ENCODE results near the gene ORAI3. TPM values are rescaled to one million over a fixed set of nuclear protein-coding genes. Genes with fewer than 3 reads are reported as not detected.

Gene ORAI3
- total and polyA plus RNA-seq, 2 donors from 2014 or later: 23.1 to 32.3 TPM

DNA sequence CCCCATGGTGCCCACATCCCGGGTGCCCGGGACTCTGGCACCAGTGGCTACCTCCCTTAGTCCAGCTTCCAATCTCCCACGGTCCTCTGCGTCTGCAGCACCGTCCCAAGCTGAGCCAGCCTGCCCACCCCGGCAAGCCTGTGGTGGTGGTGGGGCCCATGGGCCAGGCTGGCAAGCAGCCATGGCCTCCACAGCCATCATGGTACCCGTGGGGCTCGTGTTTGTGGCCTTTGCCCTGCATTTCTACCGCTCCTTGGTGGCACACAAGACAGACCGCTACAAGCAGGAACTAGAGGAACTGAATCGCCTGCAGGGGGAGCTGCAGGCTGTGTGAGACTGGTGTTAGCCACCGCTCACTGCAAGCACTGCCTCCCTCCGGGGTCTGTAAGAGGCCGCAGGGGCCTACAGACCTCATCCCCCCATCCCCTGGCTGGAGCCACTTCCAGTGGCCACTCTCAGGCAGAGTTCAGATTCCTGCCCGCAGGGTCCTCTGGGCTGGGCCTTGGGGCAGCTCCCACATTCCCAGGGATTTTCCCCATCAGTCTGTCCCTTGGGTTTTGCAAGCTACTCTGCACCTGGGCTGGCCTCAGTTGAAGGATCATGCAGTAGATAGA, 4.8 kb downstream of the ORAI3 start:
- FAIRE-seq: no peak
- H3K4me3 ChIP-seq (ENCODE audit: low read length in 3 of 3): no peak overlapping the region
- no peaks in the 10 kb centered on the region for H3K9me3 ChIP-seq (ENCODE audit: control insufficient read depth in 2 of 3, insufficient read depth in 1 of 3, low read length in 3 of 3)
- H3K9ac ChIP-seq (ENCODE audit: low read length in 3 of 3): no peak overlapping the region
- no peaks in the 10 kb centered on the region for H3K27me3 ChIP-seq (ENCODE audit: control insufficient read depth, insufficient read depth, low read length)
- peak in 4 of 5 donors; percentile 79 to 93 (median 88) for DNase-seq
- H3K27ac ChIP-seq (ENCODE audit: low read depth in 2 of 2, low read length in 2 of 2): no peak overlapping the region
- intact Hi-C loops (cut with DNase I): no loop called here
- H3K36me3 ChIP-seq (ENCODE audit: control insufficient read depth in 2 of 3, insufficient read depth in 3 of 3, low read length in 3 of 3): no peaks in the 10 kb centered on the region
- TF ChIP-seq, protein P1, sequence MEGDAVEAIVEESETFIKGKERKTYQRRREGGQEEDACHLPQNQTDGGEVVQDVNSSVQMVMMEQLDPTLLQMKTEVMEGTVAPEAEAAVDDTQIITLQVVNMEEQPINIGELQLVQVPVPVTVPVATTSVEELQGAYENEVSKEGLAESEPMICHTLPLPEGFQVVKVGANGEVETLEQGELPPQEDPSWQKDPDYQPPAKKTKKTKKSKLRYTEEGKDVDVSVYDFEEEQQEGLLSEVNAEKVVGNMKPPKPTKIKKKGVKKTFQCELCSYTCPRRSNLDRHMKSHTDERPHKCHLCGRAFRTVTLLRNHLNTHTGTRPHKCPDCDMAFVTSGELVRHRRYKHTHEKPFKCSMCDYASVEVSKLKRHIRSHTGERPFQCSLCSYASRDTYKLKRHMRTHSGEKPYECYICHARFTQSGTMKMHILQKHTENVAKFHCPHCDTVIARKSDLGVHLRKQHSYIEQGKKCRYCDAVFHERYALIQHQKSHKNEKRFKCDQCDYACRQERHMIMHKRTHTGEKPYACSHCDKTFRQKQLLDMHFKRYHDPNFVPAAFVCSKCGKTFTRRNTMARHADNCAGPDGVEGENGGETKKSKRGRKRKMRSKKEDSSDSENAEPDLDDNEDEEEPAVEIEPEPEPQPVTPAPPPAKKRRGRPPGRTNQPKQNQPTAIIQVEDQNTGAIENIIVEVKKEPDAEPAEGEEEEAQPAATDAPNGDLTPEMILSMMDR (IDR thresholded peaks at IDR 0.05; ENCODE audit: borderline replicate concordance, extremely low read depth, insufficient read depth): peak; percentile 42
- peaks cover 0 to 34% (median 15%) of the 10 kb centered on the region in 3 donors for H3K4me1 ChIP-seq (ENCODE audit: control insufficient read depth in 2 of 3, insufficient read depth in 2 of 3, low read depth in 1 of 3, low read length in 3 of 3)

DNA sequence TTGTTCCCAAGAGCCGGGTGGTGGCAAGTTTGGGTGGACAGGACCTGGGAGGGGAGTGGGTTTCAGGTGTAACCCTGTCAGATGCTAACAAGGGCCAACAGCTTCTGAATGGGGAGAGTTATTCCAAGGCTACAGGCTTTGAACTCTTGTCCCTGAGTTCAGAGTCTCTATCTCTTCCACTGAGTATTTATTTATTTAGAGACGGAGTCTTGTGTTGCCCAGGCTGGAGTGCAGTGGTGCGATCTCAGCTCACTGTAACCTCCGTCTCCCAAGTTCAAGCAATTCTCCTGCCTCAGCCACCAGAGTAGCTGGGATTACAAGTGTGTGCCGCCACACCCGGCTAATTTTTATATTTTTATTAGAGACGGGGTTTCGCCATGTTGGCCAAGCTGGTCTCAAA, 6.1 kb downstream of the ORAI3 start:
- TF ChIP-seq, protein P1 (IDR thresholded peaks at IDR 0.05; ENCODE audit: borderline replicate concordance, extremely low read depth, insufficient read depth): no peak
- Histone ChIP-seq H3K9ac (ENCODE audit: low read length in 3 of 3) (no peak overlapping the region), H3K27ac (ENCODE audit: low read depth in 2 of 2, low read length in 2 of 2) (no peak overlapping the region), H3K4me1 (ENCODE audit: control insufficient read depth in 2 of 3, insufficient read depth in 2 of 3, low read depth in 1 of 3, low read length in 3 of 3) (peaks cover 0 to 35% (median 21%) of the 10 kb centered on the region in 3 donors), H3K4me3 (ENCODE audit: low read length in 3 of 3) (no peak overlapping the region), H3K9me3 (ENCODE audit: control insufficient read depth in 2 of 3, insufficient read depth in 1 of 3, low read length in 3 of 3) (no peaks in the 10 kb centered on the region), H3K27me3 (ENCODE audit: control insufficient read depth, insufficient read depth, low read length) (no peaks in the 10 kb centered on the region), H3K36me3 (ENCODE audit: control insufficient read depth in 2 of 3, insufficient read depth in 3 of 3, low read length in 3 of 3) (peaks cover 3 to 11% (median 5%) of the 10 kb centered on the region in 3 donors)
- DNase-seq (no peak), FAIRE-seq (no peak)
- intact Hi-C loops (cut with DNase I): no loop called here

DNA sequence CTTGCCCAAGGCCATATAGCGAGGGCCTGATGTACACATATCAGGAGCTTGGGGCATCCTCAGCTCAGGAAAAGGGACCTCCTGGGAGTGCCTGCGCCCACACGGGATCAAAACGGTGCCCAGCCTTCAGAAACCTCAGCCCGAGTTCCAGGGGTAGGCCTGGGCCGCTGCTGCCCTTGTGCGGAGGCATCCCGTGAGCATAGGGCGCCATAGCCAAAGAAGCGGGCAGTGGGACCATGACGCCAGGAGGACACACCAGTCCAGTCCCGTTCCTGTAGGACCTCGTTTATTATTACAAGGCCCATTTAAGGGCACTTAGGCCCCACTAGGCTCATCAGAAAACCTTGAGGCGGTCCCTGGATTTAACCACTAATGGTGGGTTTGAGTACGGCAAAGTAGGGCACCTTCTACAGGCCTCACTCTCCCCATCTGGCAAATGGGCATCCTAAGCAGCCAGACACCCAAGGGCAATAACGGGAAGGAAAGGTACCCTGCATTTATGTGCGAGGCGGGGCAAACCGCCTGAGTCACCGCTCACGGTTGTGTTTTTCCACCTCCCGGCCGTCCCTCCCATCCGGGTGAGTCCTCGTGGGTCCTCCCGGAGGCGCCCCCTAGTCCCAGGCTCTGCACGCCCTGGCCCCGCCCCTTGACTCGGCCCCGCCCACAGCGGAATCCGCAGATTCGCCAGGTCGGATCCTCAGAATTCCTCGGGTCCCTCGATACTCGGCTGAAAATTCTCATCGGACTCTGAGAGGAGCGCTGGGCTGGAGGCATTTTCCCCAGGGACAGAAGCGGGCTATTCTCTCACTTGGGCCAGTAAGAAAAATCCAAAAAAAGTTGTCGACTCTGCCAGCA, 8.0 kb downstream of the ORAI3 start:
- no peaks in the 10 kb centered on the region for H3K9me3 ChIP-seq (ENCODE audit: control insufficient read depth in 2 of 3, insufficient read depth in 1 of 3, low read length in 3 of 3)
- peaks cover 11 to 28% (median 18%) of the 10 kb centered on the region in 3 donors for H3K36me3 ChIP-seq (ENCODE audit: control insufficient read depth in 2 of 3, insufficient read depth in 3 of 3, low read length in 3 of 3)
- H3K27ac ChIP-seq (ENCODE audit: low read depth in 2 of 2, low read length in 2 of 2): peak overlapping the region; percentile 98 to 99
- H3K4me3 ChIP-seq (ENCODE audit: low read length in 3 of 3): peak overlapping the region; percentile 66 to 89 (median 87)
- no peak for FAIRE-seq
- no peaks in the 10 kb centered on the region for H3K27me3 ChIP-seq (ENCODE audit: control insufficient read depth, insufficient read depth, low read length)
- H3K9ac ChIP-seq (ENCODE audit: low read length in 3 of 3): peak overlapping the region; percentile 83 to 98 (median 85)
- TF ChIP-seq, protein P1 (IDR thresholded peaks at IDR 0.05; ENCODE audit: borderline replicate concordance, extremely low read depth, insufficient read depth): no peak
- peaks cover 0 to 23% (median 13%) of the 10 kb centered on the region in 3 donors for H3K4me1 ChIP-seq (ENCODE audit: control insufficient read depth in 2 of 3, insufficient read depth in 2 of 3, low read depth in 1 of 3, low read length in 3 of 3)
- intact Hi-C loops (cut with DNase I): no loop called here
- peak; percentile 85 to 96 (median 90) for DNase-seq

Data from kidney (tissue), 14 donors.